GM12875 (cell line): ENCODE results near the gene DKKL1.
A peak's percentile ranks its signal among the peaks of the same experiment; 100 is the strongest.

ENCODE experiments used
- H3K4me3 ChIP-seq: one replicate; pipeline ENCODE4 v1.5.1; 2011; ENCODE audit warnings: low read depth, low read length, control low read depth
- TF ChIP-seq, protein P1 (sequence below): IDR thresholded peaks from 2 replicates; pipeline ENCODE4 v1.5.1; 2011; ENCODE audit warnings: low read depth, mild to moderate bottlenecking, control low read depth, inconsistent platforms, low read length, moderate library complexity, borderline replicate concordance; ENCODE audit not compliant: insufficient read depth

The DKKL1 gene

GRCh38 chr19:49387936-49388372, 24.3 kb downstream of the DKKL1 start, which contains the start of gene KASH5:
Gene KASH5 (plus strand): TSS chr19:49388249. CDS start chr19:49390884, 2,635 bp downstream.
- TF ChIP-seq, protein P1, sequence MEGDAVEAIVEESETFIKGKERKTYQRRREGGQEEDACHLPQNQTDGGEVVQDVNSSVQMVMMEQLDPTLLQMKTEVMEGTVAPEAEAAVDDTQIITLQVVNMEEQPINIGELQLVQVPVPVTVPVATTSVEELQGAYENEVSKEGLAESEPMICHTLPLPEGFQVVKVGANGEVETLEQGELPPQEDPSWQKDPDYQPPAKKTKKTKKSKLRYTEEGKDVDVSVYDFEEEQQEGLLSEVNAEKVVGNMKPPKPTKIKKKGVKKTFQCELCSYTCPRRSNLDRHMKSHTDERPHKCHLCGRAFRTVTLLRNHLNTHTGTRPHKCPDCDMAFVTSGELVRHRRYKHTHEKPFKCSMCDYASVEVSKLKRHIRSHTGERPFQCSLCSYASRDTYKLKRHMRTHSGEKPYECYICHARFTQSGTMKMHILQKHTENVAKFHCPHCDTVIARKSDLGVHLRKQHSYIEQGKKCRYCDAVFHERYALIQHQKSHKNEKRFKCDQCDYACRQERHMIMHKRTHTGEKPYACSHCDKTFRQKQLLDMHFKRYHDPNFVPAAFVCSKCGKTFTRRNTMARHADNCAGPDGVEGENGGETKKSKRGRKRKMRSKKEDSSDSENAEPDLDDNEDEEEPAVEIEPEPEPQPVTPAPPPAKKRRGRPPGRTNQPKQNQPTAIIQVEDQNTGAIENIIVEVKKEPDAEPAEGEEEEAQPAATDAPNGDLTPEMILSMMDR, result no peak

GRCh38 chr19:49389406-49389805, 25.7 kb downstream of the DKKL1 start:
- TF ChIP-seq, protein P1, result no peak
- H3K4me3 ChIP-seq, result no peak overlapping the region

More at GRCh38 chr19:49387936-49388372, 24.3 kb downstream of the DKKL1 start, which contains the start of gene KASH5:
- peak within 1 kb of the TSS; percentile 15 for H3K4me3 ChIP-seq

- H3K4me3 ChIP-seq, result no peak overlapping the region
- TF ChIP-seq, protein P1, result no peak
Measured at GRCh38 chr19:49390131-49390928, 26.7 kb downstream of the DKKL1 start.

DNA sequence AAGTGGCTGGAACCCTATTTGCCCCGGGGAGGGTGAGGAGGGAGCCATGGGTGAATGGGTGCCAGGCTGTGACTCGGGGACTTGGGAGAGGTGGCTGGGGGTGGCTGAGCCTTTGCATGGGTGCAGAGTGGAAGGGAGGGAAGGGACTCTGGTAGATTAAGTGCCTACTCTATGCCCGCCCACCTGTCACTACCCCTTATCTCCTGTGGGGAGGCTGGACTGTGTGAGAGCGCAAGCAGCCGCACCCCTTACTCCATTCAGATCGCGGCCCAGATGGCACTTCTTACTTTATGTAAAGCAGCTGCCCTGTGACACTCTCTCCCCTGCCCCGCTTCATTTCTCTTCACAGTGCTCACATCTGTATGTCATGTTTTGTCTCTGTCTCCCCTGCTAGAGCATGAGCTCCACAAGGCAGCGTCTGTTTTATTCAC, 27.3 kb downstream of the DKKL1 start:
- H3K4me3 ChIP-seq, result no peak overlapping the region
- TF ChIP-seq, protein P1, result no peak

- TF ChIP-seq, protein P1, result peak; percentile 81
- H3K4me3 ChIP-seq, result no peak overlapping the region
Measured at GRCh38 chr19:49391581-49392399, 28.1 kb downstream of the DKKL1 start.

DNA sequence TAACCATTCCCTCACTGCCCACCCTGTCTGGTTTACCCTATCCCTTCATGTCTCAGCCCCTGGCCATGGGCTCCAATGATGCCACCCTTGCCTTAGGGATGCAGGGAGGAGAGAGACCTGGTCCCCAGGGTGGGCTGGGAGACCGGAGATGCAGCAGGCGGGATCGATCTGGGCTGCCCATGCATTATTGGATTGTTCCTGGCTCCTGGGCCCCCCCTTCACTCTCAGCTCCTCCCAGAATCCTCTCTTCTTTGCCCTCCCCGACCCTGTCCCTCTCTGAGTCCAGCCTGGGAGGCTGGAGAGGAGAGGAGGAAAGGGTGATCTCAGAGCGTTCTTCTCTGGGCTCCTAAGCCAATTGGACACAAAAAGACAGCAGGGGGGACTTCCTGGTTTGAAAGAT, 30.2 kb downstream of the DKKL1 start:
- TF ChIP-seq, protein P1, result no peak
- no peak overlapping the region for H3K4me3 ChIP-seq
